OCI-LY7 (cell line): ENCODE data around the gene TMEM51. TPM values are rescaled to one million over a fixed set of nuclear protein-coding genes. Genes with fewer than 3 reads are reported as not detected.

ENCODE experiments used
- BruUV-seq: library from RNA; stranded (reverse); fragments of 400-500 nt; replicated peaks from 2 replicates; lab custom pipeline; 2021; lab: Mats Ljungman, UMichigan
- CTCF ChIA-PET: fragments of 300-600 bp; sonication (Branson Sonifier 250); formaldehyde crosslinking; loops from one replicate; lab custom pipeline; 2022; ENCODE audit warnings: antibody characterized with exemption; ENCODE audit not compliant: unreplicated experiment; lab: Charles Lee
- POLR2A ChIA-PET: fragments of 300-600 bp; sonication (Branson Sonifier 250); formaldehyde crosslinking; loops from one replicate; lab custom pipeline; 2022; ENCODE audit warnings: antibody characterized with exemption; lab: Charles Lee
- DNase-seq: peaks from one replicate; pipeline ENCODE4 v3.0.0-alpha.2; 2015; ENCODE audit warnings: low spot score
- H2AFZ ChIP-seq: fragments of 200-600 bp; sonication (generic), shearing (Covaris generic); 2 replicates; pipeline ENCODE4 v1.6.1; 2014; ENCODE audit warnings: mild to moderate bottlenecking, antibody characterized with exemption, low read length, moderate library complexity
- H3K27ac ChIP-seq: fragments of 200-600 bp; sonication (generic); 2 replicates; pipeline ENCODE4 v1.5.1; 2014; ENCODE audit warnings: mixed run types, low read depth, mild to moderate bottlenecking, moderate library complexity, low read length, inconsistent platforms; ENCODE audit not compliant: poor library complexity, severe bottlenecking
- H3K36me3 ChIP-seq: fragments of 200-600 bp; sonication (generic); 2 replicates; pipeline ENCODE4 v1.6.1; 2014; ENCODE audit warnings: mild to moderate bottlenecking, antibody characterized with exemption, low read length, moderate library complexity, mixed read lengths; ENCODE audit not compliant: insufficient read depth
- H3K4me1 ChIP-seq: fragments of 200-600 bp; sonication (generic); 2 replicates; pipeline ENCODE4 v1.5.1; 2014; ENCODE audit warnings: mild to moderate bottlenecking, low read length; ENCODE audit not compliant: insufficient read depth, poor library complexity, severe bottlenecking
- H3K4me2 ChIP-seq: fragments of 200-600 bp; sonication (generic); 2 replicates; pipeline ENCODE4 v1.6.1; 2014; ENCODE audit warnings: mild to moderate bottlenecking, low read length
- H3K4me3 ChIP-seq: fragments of 200-600 bp; sonication (generic); 2 replicates; pipeline ENCODE4 v1.5.1; 2014; ENCODE audit warnings: mild to moderate bottlenecking, low read depth, low read length; ENCODE audit not compliant: poor library complexity, severe bottlenecking
- H3K79me2 ChIP-seq: fragments of 200-600 bp; sonication (generic); 2 replicates; pipeline ENCODE4 v1.6.1; 2016; ENCODE audit warnings: low read depth, mild to moderate bottlenecking, low read length, moderate library complexity, mixed read lengths; ENCODE audit not compliant: insufficient read depth
- H3K9me2 ChIP-seq: fragments of 200-600 bp; sonication (generic); 2 replicates; pipeline ENCODE4 v1.6.1; 2016; ENCODE audit warnings: mild to moderate bottlenecking, low read length, mixed read lengths; ENCODE audit not compliant: insufficient read depth
- H3K9me3 ChIP-seq: fragments of 200-600 bp; sonication (generic); 2 replicates; pipeline ENCODE4 v1.6.1; 2014; ENCODE audit warnings: mild to moderate bottlenecking, mixed run types, low read length, mixed read lengths
- H4K20me1 ChIP-seq: fragments of 200-600 bp; sonication (generic); 2 replicates; pipeline ENCODE4 v1.6.1; 2014; ENCODE audit warnings: mild to moderate bottlenecking, antibody characterized with exemption, low read length, moderate library complexity, mixed read lengths; ENCODE audit not compliant: insufficient read depth
- EZH2phosphoT487 ChIP-seq: fragments of 200-600 bp; sonication (generic); IDR thresholded peaks from 2 replicates; pipeline ENCODE4 v1.6.1; 2018; ENCODE audit warnings: low read depth, borderline replicate concordance, mild to moderate bottlenecking, mixed run types, antibody characterized with exemption, low read length, moderate library complexity, mixed read lengths
- intact Hi-C: fragments of 100-400 bp; cut with micrococcal nuclease; formaldehyde crosslinking; loops from one replicate; pipeline ENCODE4 v1.10.0; 2022; ENCODE audit not compliant: unreplicated experiment
- total RNA-seq, 2 experiments: library from RNA; depleted of rRNA in 1 of 2; stranded (reverse); fragments of >200 nt in 1 of 2; shearing (Covaris generic) in 1 of 2; gene quantifications; 2 replicates each; pipeline ENCODE4 v1.2.3, GENCODE V29; 2014 to 2022
- TF ChIP-seq, protein P1 (sequence below): fragments of 200-600 bp; sonication (generic); conservative IDR thresholded peaks from 2 replicates; pipeline ENCODE4 v1.5.1; 2014; ENCODE audit warnings: mild to moderate bottlenecking, antibody characterized with exemption, low read length, moderate library complexity, mixed read lengths

TMEM51 gene
- total RNA-seq, 2 experiments from 2014 or later = not detected

DNA sequence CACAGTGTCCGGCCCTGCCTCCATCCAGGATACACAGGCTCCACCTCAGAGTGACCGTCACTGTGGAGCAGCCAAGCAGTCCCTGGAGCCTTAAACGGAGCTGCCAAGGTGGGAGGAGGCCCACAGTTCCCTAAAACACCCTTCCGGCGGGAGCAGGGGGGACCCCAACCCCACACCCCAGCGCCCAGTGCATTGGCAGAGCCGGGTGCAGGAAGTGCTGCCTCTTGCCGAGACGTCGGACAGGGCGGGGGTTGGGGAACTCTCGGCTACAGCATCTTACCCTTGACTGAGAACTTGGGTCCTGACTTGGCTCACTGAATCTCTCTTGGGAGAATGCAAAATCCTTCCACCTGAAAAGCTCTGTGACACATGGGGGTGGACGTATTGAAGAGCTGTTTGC lies 38.7 kb upstream of the TMEM51 start:
- Histone ChIP-seq H3K4me1 (no peaks in the 10 kb centered on the region), H3K4me3 (no peak overlapping the region), H4K20me1 (no peaks in the 10 kb centered on the region), H2AFZ (no peak overlapping the region), H3K27ac (no peak overlapping the region), H3K79me2 (no peaks in the 10 kb centered on the region), H3K9me3 (no peaks in the 10 kb centered on the region), H3K4me2 (no peak overlapping the region), H3K9me2 (no peaks in the 10 kb centered on the region), H3K36me3 (no peaks in the 10 kb centered on the region)
- ChIA-PET CTCF (no interaction called here), POLR2A (no interaction called here)
- TF ChIP-seq, protein P1, sequence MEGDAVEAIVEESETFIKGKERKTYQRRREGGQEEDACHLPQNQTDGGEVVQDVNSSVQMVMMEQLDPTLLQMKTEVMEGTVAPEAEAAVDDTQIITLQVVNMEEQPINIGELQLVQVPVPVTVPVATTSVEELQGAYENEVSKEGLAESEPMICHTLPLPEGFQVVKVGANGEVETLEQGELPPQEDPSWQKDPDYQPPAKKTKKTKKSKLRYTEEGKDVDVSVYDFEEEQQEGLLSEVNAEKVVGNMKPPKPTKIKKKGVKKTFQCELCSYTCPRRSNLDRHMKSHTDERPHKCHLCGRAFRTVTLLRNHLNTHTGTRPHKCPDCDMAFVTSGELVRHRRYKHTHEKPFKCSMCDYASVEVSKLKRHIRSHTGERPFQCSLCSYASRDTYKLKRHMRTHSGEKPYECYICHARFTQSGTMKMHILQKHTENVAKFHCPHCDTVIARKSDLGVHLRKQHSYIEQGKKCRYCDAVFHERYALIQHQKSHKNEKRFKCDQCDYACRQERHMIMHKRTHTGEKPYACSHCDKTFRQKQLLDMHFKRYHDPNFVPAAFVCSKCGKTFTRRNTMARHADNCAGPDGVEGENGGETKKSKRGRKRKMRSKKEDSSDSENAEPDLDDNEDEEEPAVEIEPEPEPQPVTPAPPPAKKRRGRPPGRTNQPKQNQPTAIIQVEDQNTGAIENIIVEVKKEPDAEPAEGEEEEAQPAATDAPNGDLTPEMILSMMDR = no peak
- TF ChIP-seq EZH2phosphoT487 = no peak
- DNase-seq = no peak
- no TSS peak for BruUV-seq
- intact Hi-C loops = no loop called here

DNA sequence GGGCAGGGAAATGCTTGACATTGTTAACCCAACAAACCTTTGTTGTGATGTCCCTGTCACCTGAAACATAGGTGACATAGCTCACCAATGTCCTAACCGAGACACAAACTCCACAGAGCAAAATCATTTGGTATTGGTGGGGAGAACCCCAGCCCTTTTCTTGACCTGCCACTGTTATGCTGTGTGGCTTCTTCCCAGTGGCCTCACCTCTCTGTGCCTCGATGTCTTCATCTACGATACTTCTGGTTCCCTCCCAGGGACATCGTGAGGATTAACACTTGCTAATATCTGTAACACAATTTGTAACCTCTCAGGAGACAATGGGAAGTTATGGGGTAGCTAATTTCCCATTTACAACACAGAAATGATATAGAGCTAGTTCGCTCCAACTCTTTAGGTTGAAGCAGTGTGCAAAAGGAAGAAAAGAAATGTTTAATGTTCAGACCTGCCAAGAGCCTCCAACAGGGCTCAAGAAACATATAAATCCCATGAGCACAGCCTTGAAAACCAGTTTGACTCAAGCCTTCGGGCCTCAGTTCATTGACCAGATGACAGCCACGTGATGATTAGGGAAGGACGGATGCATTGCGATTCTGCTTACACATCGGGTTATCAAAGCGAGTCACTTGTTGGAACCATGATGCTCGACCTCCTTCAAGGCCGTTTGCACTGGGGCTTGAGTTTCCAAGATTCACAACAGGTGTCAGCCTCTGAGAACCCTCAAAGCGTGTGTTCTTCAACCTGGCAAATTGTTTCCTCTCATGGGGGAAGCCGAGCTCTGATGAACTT lies 37.8 kb upstream of the TMEM51 start:
- H3K9me2 ChIP-seq = no peaks in the 10 kb centered on the region
- no peaks in the 10 kb centered on the region for H3K36me3 ChIP-seq
- no peaks in the 10 kb centered on the region for H3K79me2 ChIP-seq
- H4K20me1 ChIP-seq = no peaks in the 10 kb centered on the region
- no peak overlapping the region for H3K4me3 ChIP-seq
- intact Hi-C loops = no loop called here
- H3K4me2 ChIP-seq = no peak overlapping the region
- TF ChIP-seq, protein P1 = no peak
- no peak for TF ChIP-seq EZH2phosphoT487
- no peak overlapping the region for H2AFZ ChIP-seq
- ChIA-PET POLR2A (interaction anchor here (0.6 kb wide), 1 partner anchor 148 kb away, joined by 3 read pairs; no protein-coding TSS in a partner anchor), CTCF (no interaction called here)
- H3K27ac ChIP-seq = no peak overlapping the region
- H3K9me3 ChIP-seq = no peaks in the 10 kb centered on the region
- DNase-seq = no peak
- H3K4me1 ChIP-seq = no peaks in the 10 kb centered on the region
- no TSS peak for BruUV-seq

DNA sequence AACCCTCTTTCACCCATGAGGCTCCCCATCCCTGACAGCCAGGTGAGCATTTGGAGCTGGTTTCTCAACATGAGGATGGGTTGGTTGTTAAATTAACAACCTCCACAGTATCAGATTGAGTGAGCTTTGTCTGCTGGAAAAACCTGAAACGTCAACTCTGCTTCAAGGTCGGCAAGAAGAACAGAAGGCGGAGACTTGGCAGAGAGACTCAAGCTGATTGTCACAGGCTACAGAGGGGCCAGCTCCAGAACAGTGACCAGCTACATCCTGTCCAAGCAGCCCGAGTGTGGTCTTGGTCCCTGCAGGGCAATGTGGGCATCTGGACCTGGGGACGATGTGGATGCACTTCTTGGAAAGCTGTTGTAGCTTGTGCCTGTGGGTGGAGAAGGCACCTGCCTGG lies 36.6 kb upstream of the TMEM51 start:
- DNase-seq = no peak
- intact Hi-C loops = no loop called here

More for the DNA sequence above, 36.6 kb upstream of the TMEM51 start:
- Histone ChIP-seq H2AFZ (no peak overlapping the region), H3K4me2 (no peak overlapping the region), H3K4me3 (no peak overlapping the region), H3K27ac (no peak overlapping the region), H3K9me3 (no peaks in the 10 kb centered on the region), H3K79me2 (no peaks in the 10 kb centered on the region), H3K4me1 (no peaks in the 10 kb centered on the region), H3K9me2 (no peaks in the 10 kb centered on the region), H4K20me1 (no peaks in the 10 kb centered on the region), H3K36me3 (no peaks in the 10 kb centered on the region)
- TF ChIP-seq, protein P1 = no peak
- TF ChIP-seq EZH2phosphoT487 = no peak
- CTCF ChIA-PET = no interaction called here
- BruUV-seq = no TSS peak
- POLR2A ChIA-PET = no interaction called here
